GM18870 (cell line): ENCODE data around the gene FHOD1.

ENCODE experiments used
- ATAC-seq: cut with Tn5 transposase; IDR thresholded peaks from one replicate; pipeline ENCODE4 v1.9.1; 2021; ENCODE audit warnings: moderate library complexity; ENCODE audit not compliant: unreplicated experiment

Gene FHOD1

GRCh38 chr16:67210069-67210937 is 37.0 kb downstream of the FHOD1 start:
- no peak for ATAC-seq

GRCh38 chr16:67209565-67209964 is 37.7 kb downstream of the FHOD1 start:
- ATAC-seq: no peak

- no peak for ATAC-seq
Observed at GRCh38 chr16:67208154-67208896, 39.0 kb downstream of the FHOD1 start.

- no peak for ATAC-seq
Observed at GRCh38 chr16:67207249-67208091, 39.8 kb downstream of the FHOD1 start.

GRCh38 chr16:67206838-67207248 is 40.4 kb downstream of the FHOD1 start:
- ATAC-seq: no peak

- no peak for ATAC-seq
Observed at GRCh38 chr16:67206129-67206837, 41.0 kb downstream of the FHOD1 start.

- ATAC-seq: no peak
Observed at GRCh38 chr16:67204076-67204475, 43.2 kb downstream of the FHOD1 start.

GRCh38 chr16:67202956-67203493 is 44.3 kb downstream of the FHOD1 start:
- ATAC-seq: no peak

- no peak for ATAC-seq
Observed at GRCh38 chr16:67202426-67202825, 44.9 kb downstream of the FHOD1 start.

GRCh38 chr16:67201411-67202345 is 45.6 kb downstream of the FHOD1 start:
- no peak for ATAC-seq

- ATAC-seq: no peak
Observed at GRCh38 chr16:67200491-67200890, 46.8 kb downstream of the FHOD1 start.

GRCh38 chr16:67199808-67200198 is 47.5 kb downstream of the FHOD1 start:
- ATAC-seq: no peak

GRCh38 chr16:67199011-67199807 is 48.1 kb downstream of the FHOD1 start, which contains the start of gene ELMO3:
Gene ELMO3 (plus strand): TSS chr16:67199131. CDS start chr16:67199327, 196 bp downstream.
- ATAC-seq: no peak

- no peak for ATAC-seq
Observed at GRCh38 chr16:67198238-67198734, 49.0 kb downstream of the FHOD1 start.

GRCh38 chr16:67197704-67198103 is 49.6 kb downstream of the FHOD1 start:
- no peak for ATAC-seq

GRCh38 chr16:67196881-67197280 is 50.4 kb downstream of the FHOD1 start:
- no peak for ATAC-seq

GRCh38 chr16:67195676-67196075 is 51.6 kb downstream of the FHOD1 start:
- no peak for ATAC-seq

GRCh38 chr16:67194260-67194659 is 53.0 kb downstream of the FHOD1 start:
- ATAC-seq: no peak
